A673 (cell line): ENCODE measurements around the gene TTC27. TPM values are rescaled to one million over a fixed set of nuclear protein-coding genes. Genes with fewer than 3 reads are reported as not detected.

Source experiments
- BruUV-seq: library from RNA; stranded (reverse); fragments of 400-500 nt; replicated peaks from 2 replicates; lab custom pipeline; 2021; lab: Mats Ljungman, UMichigan
- CTCF ChIA-PET: fragments of 300-600 bp; sonication (Branson Sonifier 250); formaldehyde crosslinking; loops from one replicate; lab custom pipeline; 2022; ENCODE audit warnings: antibody characterized with exemption; lab: Charles Lee
- POLR2A ChIA-PET: fragments of 300-600 bp; sonication (Branson Sonifier 250); formaldehyde crosslinking; loops from one replicate; lab custom pipeline; 2022; ENCODE audit warnings: antibody characterized with exemption; ENCODE audit not compliant: low non-redundant PET; lab: Charles Lee
- DNase-seq: peaks from one replicate; pipeline ENCODE4 v3.0.0-alpha.2; 2015; ENCODE audit warnings: low spot score
- H3K27ac ChIP-seq: fragments of 200-600 bp; sonication (generic); 2 replicates; pipeline ENCODE4 v1.5.1; 2016; ENCODE audit warnings: mixed run types, low read depth, mild to moderate bottlenecking, mixed read lengths, antibody characterized with exemption, low read length; ENCODE audit not compliant: poor library complexity, severe bottlenecking
- H3K27me3 ChIP-seq: fragments of 200-600 bp; sonication (generic); replicated peaks from 2 replicates; pipeline ENCODE4 v1.6.1; 2017; ENCODE audit warnings: mixed run types, low read depth, mild to moderate bottlenecking, mixed read lengths, antibody characterized with exemption, low read length; ENCODE audit not compliant: insufficient read depth, poor library complexity
- H3K36me3 ChIP-seq: fragments of 200-600 bp; sonication (generic); 2 replicates; pipeline ENCODE4 v1.6.1; 2016; ENCODE audit warnings: mixed run types, mild to moderate bottlenecking, mixed read lengths, antibody characterized with exemption, low read length; ENCODE audit not compliant: insufficient read depth, poor library complexity, severe bottlenecking
- H3K4me1 ChIP-seq: fragments of 200-600 bp; sonication (generic); 2 replicates; pipeline ENCODE4 v1.6.1; 2017; ENCODE audit warnings: mixed run types, mild to moderate bottlenecking, mixed read lengths, antibody characterized with exemption, low read length; ENCODE audit not compliant: insufficient read depth, poor library complexity, severe bottlenecking
- H3K4me3 ChIP-seq: fragments of 200-600 bp; sonication (generic); 2 replicates; pipeline ENCODE4 v1.5.1; 2016; ENCODE audit warnings: low read depth, mixed run types, mild to moderate bottlenecking, mixed read lengths, low read length; ENCODE audit not compliant: poor library complexity, severe bottlenecking
- H3K9me3 ChIP-seq: fragments of 200-600 bp; sonication (generic); 2 replicates; pipeline ENCODE4 v1.6.1; 2016; ENCODE audit warnings: mixed run types, low read depth, mild to moderate bottlenecking, mixed read lengths, antibody characterized with exemption, low read length; ENCODE audit not compliant: poor library complexity, severe bottlenecking
- CTCF ChIP-seq: fragments of 300-800, 200-600 bp; sonication (generic); conservative IDR thresholded peaks from 2 replicates; pipeline ENCODE4 v1.5.1; 2017; ENCODE audit warnings: low read depth, mild to moderate bottlenecking, antibody characterized with exemption, low read length, moderate library complexity, mixed read lengths
- EZH2 ChIP-seq: fragments of 200-600 bp; sonication (generic); IDR thresholded peaks from 2 replicates; pipeline ENCODE4 v1.6.1; 2017; ENCODE audit warnings: borderline replicate concordance, low read depth, mild to moderate bottlenecking, mixed read lengths, antibody characterized with exemption, low read length; ENCODE audit not compliant: poor library complexity, severe bottlenecking
- intact Hi-C: fragments of 100-400 bp; cut with micrococcal nuclease; formaldehyde crosslinking; loops from one replicate; pipeline ENCODE4 v1.10.0; 2022; ENCODE audit not compliant: unreplicated experiment
- total RNA-seq: library from RNA; stranded (reverse); gene quantifications from 2 replicates; pipeline ENCODE4 v1.2.3, GENCODE V29; 2021

Gene TTC27
- total RNA-seq, 1 experiment from 2014 or later, result 29.8 TPM

- DNase-seq, result no peak
- no TSS peak for BruUV-seq
Measured at GRCh38 chr2:32811696-32812095, 183.8 kb downstream of the TTC27 start.

GRCh38 chr2:32812316-32812715 is 184.5 kb downstream of the TTC27 start:
- no peaks in the 10 kb centered on the region for H3K4me1 ChIP-seq
- no peaks in the 10 kb centered on the region for H3K36me3 ChIP-seq
- TF ChIP-seq CTCF (no peak), EZH2 (no peak)
- DNase-seq, result no peak
- H3K27me3 ChIP-seq, result no peaks in the 10 kb centered on the region
- BruUV-seq, result no TSS peak
- no peaks in the 10 kb centered on the region for H3K9me3 ChIP-seq
- no peak overlapping the region for H3K27ac ChIP-seq
- intact Hi-C loops, result no loop called here
- CTCF ChIA-PET, result no interaction called here
- no peak overlapping the region for H3K4me3 ChIP-seq
- POLR2A ChIA-PET, result no interaction called here

More at GRCh38 chr2:32811696-32812095, 183.8 kb downstream of the TTC27 start:
- no peaks in the 10 kb centered on the region for H3K9me3 ChIP-seq
- no peaks in the 10 kb centered on the region for H3K27me3 ChIP-seq
- ChIA-PET CTCF (no interaction called here), POLR2A (no interaction called here)
- no peak overlapping the region for H3K4me3 ChIP-seq
- H3K36me3 ChIP-seq, result no peaks in the 10 kb centered on the region
- H3K27ac ChIP-seq, result no peak overlapping the region
- no peaks in the 10 kb centered on the region for H3K4me1 ChIP-seq
- TF ChIP-seq CTCF (no peak), EZH2 (no peak)
- intact Hi-C loops, result no loop called here

DNA sequence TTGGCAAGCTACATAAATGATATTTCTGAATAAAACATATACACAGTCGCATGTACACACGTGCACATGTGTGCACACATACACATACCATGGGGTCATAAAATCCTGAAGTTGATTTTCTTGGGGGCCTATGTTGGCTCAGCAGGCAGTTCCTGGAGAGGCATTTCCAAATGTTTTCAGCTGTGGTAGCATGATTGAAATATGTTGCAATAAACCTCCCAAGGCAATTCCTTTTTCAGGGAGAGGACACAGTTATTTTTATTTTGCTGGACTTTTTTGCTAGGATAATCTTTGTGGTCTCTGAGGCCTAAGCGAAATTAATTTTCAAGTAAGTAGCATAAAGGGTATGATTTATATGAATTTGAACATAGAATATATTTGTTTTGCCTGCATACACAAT is 192.2 kb downstream of the TTC27 start:
- BruUV-seq, result no TSS peak
- POLR2A ChIA-PET, result no interaction called here
- intact Hi-C loops, result no loop called here

More for the DNA sequence above, 192.2 kb downstream of the TTC27 start:
- Histone ChIP-seq H3K4me3 (no peak overlapping the region), H3K9me3 (no peaks in the 10 kb centered on the region), H3K27ac (no peak overlapping the region), H3K4me1 (peaks cover under 1% of the 10 kb centered on the region), H3K36me3 (no peaks in the 10 kb centered on the region), H3K27me3 (no peaks in the 10 kb centered on the region)
- no peak for DNase-seq
- TF ChIP-seq CTCF (no peak), EZH2 (no peak)
- CTCF ChIA-PET, result no interaction called here
